Gastroesophageal sphincter (tissue), 3 donors: ENCODE data around the gene CCNY.

ENCODE experiments used
- EP300 ChIP-seq: sonication (generic); formaldehyde crosslinking; IDR thresholded peaks from one replicate; pipeline ENCODE4 v1.6.1; 2017; ENCODE audit warnings: antibody characterized with exemption, mild to moderate bottlenecking
- POLR2A ChIP-seq, 2 donors: fragments of 450-650 bp; IDR thresholded peaks; one replicate each; pipeline ENCODE4 v1.6.1; 2017; ENCODE audit warnings: antibody characterized with exemption in 2 of 2, mild to moderate bottlenecking in 2 of 2, moderate library complexity in 1 of 2
- TF ChIP-seq, protein P1 (sequence below), 4 experiments: fragments of 200-600 bp in 2 of 4; fragments of 450-650 bp in 2 of 4; sonication (generic) in 1 of 4; IDR thresholded peaks; one replicate each; pipeline ENCODE4 v1.5.1; 2017 to 2019; ENCODE audit warnings: antibody characterized with exemption in 4 of 4, mild to moderate bottlenecking in 2 of 4, moderate library complexity in 2 of 4

- TF ChIP-seq, protein P1, sequence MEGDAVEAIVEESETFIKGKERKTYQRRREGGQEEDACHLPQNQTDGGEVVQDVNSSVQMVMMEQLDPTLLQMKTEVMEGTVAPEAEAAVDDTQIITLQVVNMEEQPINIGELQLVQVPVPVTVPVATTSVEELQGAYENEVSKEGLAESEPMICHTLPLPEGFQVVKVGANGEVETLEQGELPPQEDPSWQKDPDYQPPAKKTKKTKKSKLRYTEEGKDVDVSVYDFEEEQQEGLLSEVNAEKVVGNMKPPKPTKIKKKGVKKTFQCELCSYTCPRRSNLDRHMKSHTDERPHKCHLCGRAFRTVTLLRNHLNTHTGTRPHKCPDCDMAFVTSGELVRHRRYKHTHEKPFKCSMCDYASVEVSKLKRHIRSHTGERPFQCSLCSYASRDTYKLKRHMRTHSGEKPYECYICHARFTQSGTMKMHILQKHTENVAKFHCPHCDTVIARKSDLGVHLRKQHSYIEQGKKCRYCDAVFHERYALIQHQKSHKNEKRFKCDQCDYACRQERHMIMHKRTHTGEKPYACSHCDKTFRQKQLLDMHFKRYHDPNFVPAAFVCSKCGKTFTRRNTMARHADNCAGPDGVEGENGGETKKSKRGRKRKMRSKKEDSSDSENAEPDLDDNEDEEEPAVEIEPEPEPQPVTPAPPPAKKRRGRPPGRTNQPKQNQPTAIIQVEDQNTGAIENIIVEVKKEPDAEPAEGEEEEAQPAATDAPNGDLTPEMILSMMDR (IDR thresholded peaks at IDR 0.05): no peak
- no peak for TF ChIP-seq POLR2A (IDR thresholded peaks at IDR 0.05)
- no peak for TF ChIP-seq EP300
These were observed 234.1 kb downstream of the CCNY start for GRCh38 chr10:35570397-35570796.
